Ureter (tissue), 1 donor: ENCODE measurements around the gene PRKCH. TPM values are rescaled to one million over a fixed set of nuclear protein-coding genes. Genes with fewer than 3 reads are reported as not detected.
"Not testable (repeated sequence)": the region's sequence is repeated elsewhere in the genome, so short reads cannot be mapped to it uniquely, and the experiment has no call there.

Source experiments
- DNase-seq: peaks from one replicate; pipeline ENCODE4 v3.0.0-alpha.2; 2020; ENCODE audit warnings: low spot score
- total RNA-seq: library from RNA; stranded (reverse); gene quantifications from one replicate; pipeline ENCODE4 v1.2.4, GENCODE V29; 2023
- donor health status: DM: yes; HTN: yes; CAD: no.

The PRKCH gene
- total RNA-seq, 1 donor from 2014 or later, result 90.2 TPM

DNA sequence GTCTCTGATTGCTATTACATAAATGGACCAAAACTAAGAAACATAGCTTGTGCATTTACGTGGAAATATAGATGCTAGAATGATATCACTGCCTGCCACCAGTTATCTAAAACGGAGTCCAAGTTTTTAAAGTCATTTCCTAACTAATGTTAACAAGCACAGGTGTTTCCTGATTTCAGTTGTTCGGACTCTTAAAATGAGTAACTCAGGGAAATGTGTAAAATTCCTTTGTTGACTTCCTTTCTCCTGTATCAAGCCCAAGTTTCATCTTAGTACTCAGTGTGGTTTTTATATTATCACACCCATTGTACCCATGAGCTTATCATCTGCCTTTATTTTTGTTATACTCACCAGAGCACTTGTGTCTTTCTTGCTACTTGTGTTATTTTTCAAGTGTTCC lies 13.2 kb upstream of the PRKCH start:
- DNase-seq, result no peak

GRCh38 chr14:61308701-61309100 lies 12.7 kb upstream of the PRKCH start:
- not testable (repeated sequence) for DNase-seq

- no peak for DNase-seq
These were observed 6.1 kb upstream of the PRKCH start for GRCh38 chr14:61315313-61315712.

- no peak for DNase-seq
These were observed 2.3 kb upstream of the PRKCH start for GRCh38 chr14:61319086-61319485.

DNA sequence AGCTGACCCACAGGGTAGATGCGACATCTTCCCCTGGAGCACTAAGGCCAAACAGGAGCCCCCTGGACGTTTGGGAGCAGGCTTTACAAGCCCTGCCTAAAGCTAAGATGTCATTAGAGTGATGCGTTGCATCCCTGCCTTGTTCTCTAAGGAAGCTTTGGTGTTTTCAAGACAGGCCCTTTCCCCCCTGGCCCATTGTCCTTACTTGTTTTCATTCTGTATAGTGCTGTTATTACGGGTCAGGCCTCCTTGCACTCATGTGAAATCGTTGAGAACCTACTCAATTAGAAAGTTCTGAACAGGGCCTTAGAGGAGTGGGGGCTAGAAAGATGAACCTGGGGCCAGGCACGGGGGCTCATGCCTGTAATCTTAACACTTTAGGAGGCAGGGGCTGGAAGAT lies 1.7 kb upstream of the PRKCH start:
- DNase-seq, result no peak

GRCh38 chr14:61320170-61320569 lies 1.2 kb upstream of the PRKCH start:
- DNase-seq, result not testable (repeated sequence)

GRCh38 chr14:61320806-61321384 lies 484 bp upstream of the PRKCH start:
- DNase-seq, result peak; percentile 53

DNA sequence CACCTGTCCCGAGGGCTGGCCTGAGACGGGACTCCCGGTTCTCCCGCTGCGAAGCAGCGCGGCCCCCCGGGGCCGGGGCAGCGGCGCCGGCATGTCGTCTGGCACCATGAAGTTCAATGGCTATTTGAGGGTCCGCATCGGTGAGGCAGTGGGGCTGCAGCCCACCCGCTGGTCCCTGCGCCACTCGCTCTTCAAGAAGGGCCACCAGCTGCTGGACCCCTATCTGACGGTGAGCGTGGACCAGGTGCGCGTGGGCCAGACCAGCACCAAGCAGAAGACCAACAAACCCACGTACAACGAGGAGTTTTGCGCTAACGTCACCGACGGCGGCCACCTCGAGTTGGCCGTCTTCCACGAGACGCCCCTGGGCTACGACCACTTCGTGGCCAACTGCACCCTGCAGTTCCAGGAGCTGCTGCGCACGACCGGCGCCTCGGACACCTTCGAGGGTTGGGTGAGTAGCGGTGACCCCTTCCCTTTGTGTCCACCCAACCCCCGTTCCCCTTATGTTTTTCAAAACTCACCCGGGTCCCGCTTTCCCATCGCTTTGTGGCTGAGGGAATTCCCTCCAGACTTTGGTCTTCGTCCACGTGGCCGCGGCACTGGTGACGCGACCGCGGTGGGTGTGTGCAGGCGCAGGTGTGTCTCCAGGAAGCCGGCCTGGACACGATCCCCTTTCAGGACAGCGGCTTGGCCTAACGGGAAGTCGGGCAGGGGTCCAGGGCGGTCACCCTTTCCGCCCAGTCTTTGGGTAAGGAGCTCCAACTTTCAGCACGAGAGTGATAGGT lies 826 bp downstream of the PRKCH start:
- DNase-seq, result peak; percentile 77

- no peak for DNase-seq
These were observed 1.5 kb downstream of the PRKCH start for GRCh38 chr14:61322799-61323290.

DNA sequence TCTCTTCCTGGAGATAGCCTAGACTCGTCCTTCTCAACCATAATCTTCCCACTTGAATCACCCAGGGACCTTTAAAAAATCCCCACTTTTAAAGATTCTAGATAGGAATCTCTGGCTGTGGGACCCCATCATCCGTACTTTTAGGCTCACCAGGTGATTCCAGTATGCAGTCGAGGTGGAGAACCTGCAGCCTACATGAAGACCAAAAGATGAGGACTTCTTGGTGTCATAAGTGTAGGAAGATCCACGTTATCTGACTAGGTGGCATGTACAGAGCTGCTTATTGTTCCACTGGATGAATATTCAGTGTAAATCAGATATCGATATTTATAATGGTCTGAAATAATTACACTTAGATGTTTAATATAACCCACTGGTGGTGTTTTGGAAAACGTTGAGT lies 2.6 kb downstream of the PRKCH start:
- DNase-seq, result no peak

GRCh38 chr14:61325166-61325565 lies 3.8 kb downstream of the PRKCH start:
- DNase-seq, result no peak

DNA sequence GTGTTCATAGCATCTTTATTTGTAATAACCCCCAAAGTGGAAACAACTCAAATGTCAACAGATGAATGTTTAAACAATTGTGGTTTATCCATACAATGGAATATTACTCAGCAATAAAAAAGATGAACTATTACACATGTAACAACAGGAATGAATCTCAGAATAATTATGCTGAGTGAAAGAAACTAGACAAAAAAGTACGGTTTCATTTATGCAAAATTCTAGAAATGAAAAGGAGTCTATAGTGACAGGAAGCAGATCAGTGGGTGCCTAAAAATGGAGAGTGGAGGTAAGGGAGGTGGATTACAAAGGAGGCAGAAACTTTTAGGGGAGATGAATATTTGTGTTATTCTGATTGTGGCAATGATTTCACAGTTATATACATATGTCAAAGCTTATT lies 4.8 kb downstream of the PRKCH start:
- no peak for DNase-seq

GRCh38 chr14:61326847-61327246 lies 5.5 kb downstream of the PRKCH start:
- DNase-seq, result peak; percentile 73

DNA sequence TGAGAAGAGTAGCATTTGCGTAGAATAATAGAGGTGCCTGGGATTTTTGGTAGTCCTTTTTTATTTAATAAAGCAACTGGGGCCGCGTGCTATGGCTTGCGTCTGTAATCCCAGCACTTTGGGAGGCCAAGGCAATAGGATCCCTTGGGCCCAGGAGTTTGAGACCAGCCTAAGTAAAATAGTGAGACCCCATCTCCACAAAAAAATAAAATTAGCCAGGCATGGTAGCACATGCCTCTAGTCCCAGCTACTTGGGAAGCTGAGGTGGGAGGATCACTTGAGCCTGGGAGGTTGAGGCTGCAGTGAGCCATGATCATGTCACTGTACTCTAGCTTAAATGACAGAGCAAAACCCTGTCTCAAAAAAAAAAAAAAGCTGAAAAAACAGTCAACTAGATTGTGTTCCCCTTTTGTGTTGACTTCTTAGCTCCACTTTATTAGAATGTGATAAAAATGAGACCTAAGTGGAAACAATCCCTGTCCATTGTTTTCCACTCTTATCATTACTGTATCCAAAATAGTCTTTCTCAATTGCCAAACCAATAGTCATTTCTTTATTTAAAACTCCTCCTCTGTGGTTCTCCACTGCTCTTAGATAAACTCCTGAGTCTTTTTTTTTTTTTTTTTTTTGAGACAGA lies 7.4 kb downstream of the PRKCH start:
- DNase-seq, result no peak

GRCh38 chr14:61329478-61330051 lies 8.2 kb downstream of the PRKCH start:
- DNase-seq, result no peak

DNA sequence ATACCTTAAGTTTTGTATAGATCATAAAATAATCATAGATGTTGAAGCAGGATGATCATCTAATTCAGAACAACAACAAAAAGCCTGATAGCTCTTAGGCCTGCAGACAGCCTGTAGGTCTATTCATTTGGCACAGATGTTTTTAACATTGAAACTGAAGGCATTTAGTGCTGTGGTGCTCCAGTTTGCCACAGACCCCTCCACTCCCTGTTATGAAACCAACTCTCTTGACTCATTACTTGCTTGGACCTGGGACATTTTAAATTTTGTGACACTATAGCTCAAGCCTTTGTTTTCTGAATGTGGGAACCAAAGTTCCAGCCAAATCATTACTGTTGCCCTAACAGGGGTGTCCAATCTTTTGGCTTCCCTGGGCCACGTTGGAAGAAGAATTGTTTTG lies 9.1 kb downstream of the PRKCH start:
- no peak for DNase-seq

DNA sequence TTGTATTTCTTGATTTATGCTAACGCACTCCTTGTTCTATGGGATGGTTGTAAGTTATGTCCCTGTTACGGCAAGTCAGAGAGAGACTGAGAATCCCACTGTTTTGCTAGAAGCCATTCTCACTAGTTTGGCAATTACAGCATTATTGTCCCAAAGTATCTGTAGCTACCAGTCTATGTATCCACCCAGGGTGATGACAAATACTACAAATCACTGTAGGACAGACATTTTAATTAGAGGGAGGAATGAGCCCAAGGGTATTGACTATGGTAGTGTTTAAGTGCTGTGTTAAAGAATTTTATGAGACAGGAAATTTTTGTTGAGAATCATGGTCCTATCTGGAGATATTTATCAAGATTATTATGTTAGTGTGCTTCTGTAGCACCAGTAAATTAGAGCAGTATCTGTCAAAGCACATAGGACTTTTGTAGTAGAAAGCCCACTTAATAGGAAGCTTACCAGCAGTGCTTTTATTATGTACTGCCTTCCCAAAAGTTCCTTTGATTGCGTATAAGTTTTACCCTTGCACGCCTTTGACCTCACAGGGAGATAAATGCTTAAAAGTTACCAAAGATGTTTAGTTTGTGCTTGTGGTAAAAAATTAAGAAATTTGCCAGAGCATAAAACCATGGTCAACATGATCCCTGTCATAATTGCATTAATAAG lies 10.7 kb downstream of the PRKCH start:
- DNase-seq, result no peak

- DNase-seq, result no peak
These were observed 11.3 kb downstream of the PRKCH start for GRCh38 chr14:61332658-61333029.

DNA sequence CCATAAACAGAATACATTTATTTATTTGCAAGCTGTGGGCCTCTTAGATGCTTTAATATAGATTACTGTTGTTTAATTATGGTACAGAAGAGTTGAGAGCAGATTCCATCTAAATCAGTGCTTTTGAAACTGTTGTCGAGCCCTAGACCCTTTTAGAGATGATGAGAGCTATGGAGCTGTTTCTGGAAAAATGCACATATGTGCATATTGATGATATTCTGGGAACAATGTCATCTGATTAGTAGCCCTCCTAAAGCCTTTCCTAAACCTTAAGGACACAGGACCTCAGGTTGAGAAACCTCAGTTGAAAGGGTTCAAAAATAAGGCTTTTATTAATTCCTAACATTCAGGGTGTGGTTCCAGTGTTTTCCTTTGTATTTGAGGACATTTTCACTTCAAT lies 11.7 kb downstream of the PRKCH start:
- DNase-seq, result no peak

DNA sequence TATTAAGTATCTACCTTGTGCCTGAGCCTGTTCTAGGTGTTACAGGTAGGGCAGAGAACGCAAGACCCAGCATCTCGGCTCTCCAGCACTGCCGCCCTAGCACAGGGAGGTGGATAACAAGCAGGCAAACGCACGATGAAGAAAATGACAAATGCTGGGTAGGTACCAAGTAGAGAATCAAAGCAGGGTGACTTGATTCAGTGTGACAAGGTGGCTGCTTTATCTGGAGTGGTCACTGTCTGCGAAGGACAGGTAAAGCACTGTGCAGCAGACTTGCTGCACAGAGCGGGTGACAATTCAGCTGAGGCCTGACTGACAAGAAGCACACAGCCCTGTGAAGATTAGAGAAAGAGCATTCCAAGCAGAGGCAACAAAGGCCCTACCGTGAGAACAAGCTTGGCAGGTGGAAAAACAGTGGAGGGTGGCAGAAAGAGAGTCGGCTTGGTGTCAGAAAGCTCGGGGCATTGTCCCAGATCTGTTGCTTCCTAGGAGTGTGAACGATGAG lies 12.9 kb downstream of the PRKCH start:
- no peak for DNase-seq

- no peak for DNase-seq
These were observed 13.7 kb downstream of the PRKCH start for GRCh38 chr14:61335049-61335448.
